Measurements from ENCODE around the gene GNG4.
"Not testable (repeated sequence)": the region's sequence is repeated elsewhere in the genome, so short reads cannot be mapped to it uniquely, and the experiment has no call there.

GNG4 gene

DNA sequence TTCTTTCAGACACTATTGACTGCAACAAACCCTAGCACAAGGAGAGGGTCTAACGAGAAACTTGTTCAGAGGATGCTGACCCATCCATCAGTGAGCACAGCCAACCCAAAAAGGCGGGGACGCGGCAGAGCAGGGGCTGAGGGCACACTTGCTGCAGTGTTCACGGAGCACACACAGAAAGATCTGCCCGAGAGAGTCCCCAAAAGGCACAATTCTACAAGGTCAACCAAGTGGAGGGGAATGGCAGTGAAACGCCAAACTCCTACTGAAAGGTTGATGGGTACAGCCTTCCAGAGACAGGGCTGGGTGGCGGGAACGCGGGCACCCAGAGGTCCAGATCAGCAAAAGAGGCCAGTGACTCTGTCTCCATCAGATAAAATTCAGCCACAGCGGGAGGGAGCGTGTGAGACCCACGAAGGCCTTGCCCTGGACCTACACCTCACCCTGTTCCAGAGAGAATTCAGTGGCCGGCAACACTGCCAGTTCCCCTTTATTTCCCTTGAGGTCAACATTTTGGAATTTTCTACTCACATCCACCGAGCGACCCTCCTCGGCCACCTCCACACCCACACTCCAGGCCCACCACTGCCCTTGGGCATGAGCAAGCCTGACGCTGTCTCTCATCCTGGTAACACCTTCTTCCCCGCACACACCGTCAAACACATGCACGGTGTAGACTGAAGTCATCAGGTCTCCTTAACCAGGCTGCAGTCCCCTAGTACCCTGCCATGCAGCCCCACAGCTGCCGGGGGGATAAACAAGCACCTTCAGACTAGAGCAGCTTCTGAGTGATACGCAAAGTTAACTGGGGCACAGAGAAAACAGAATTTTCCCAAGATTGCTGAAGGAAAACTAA is 5.5 kb downstream of the GNG4 start:
- H3K27me3 ChIP-seq (ENCODE audit: low read depth), result no peaks in the 10 kb centered on the region
- no peaks in the 10 kb centered on the region for H3K9me3 ChIP-seq
- H3K4me3 ChIP-seq, result no peak overlapping the region
- in situ Hi-C loops (cut with MboI; ENCODE audit: low sequenced_read_pairs), result no loop called here
- DNase-seq (ENCODE audit: low spot score in 2 of 2), result no peak
- no peaks in the 10 kb centered on the region for H3K36me3 ChIP-seq (replicated peaks)
- H3K4me1 ChIP-seq, result peaks cover 29% of the 10 kb centered on the region

DNA sequence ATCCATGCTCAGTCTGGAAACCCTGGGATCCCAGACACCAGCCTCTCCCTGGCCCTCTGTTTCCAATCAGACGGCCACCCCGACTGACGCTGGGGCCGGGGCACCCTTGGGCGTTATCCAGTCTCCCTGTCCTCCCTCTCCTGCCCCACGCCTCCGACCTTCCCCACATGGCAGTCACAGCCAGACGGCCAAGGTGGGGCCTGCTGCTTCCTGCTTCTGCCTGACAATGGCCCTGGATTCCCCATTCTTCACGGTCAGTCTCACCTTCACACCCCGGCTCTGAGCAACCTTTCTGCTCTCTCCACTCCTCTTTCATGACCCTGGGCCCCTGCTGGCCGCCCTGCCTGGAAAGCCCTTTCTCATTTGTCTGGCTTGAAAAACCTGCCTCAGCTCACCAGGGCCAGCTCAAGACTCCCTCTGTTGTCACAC is 6.6 kb downstream of the GNG4 start:
- no peaks in the 10 kb centered on the region for H3K27me3 ChIP-seq (ENCODE audit: low read depth)
- DNase-seq (ENCODE audit: low spot score in 2 of 2), result peak in 1 of 2 experiments; percentile 21
- no peaks in the 10 kb centered on the region for H3K9me3 ChIP-seq
- H3K36me3 ChIP-seq (replicated peaks), result no peaks in the 10 kb centered on the region
- H3K4me3 ChIP-seq, result no peak overlapping the region
- peaks cover 25% of the 10 kb centered on the region for H3K4me1 ChIP-seq
- in situ Hi-C loops (cut with MboI; ENCODE audit: low sequenced_read_pairs), result no loop called here

DNA sequence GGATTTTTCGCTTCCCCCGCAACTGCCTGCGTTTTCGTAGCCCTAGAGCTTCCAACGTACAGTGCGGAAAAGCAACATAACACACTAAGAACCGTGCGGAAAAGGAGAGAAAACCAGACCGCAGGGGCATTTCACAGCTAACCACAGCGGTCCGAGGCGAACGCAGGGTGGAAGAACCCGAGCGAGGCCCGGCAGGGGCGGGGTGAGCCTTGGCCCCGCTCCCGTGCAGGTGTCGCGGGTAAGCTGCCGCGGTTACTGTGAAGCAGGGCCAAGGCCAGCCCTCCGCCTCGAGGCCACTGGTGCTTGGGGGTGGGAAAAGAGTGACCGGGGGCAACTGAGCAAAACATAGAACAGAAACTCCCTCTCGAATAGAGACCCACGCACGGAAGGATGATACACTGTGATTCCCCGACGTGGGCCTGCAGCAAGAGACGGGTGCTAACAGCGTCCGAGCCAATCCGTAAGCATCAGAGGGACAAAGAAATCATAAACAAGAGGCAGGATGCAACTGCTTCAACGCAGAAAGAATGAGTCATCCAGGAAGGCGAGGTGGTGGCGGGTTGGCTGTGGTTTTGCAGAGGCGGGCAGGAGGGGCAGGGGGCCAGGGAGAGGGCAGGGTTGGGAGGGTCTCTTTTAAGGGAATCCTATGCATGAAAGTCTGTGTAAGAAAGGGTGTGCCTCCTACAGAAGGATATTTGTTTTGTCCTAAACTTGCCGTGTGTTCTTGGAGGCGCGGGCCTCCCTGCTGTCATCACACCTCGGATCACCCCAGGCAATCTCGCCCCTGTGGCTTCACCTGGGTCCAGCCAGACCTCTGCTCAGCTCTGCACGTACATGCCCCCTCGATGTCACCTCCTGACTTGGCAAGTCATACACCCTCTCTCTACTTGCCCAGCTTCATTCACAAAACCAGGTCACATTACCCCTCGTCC is 7.3 kb downstream of the GNG4 start:
- H3K9me3 ChIP-seq, result no peaks in the 10 kb centered on the region
- H3K4me1 ChIP-seq, result peaks cover 21% of the 10 kb centered on the region
- peak in 1 of 2 experiments; percentile 43 for DNase-seq (ENCODE audit: low spot score in 2 of 2)
- H3K27me3 ChIP-seq (ENCODE audit: low read depth), result no peaks in the 10 kb centered on the region
- in situ Hi-C loops (cut with MboI; ENCODE audit: low sequenced_read_pairs), result no loop called here
- H3K4me3 ChIP-seq, result no peak overlapping the region
- no peaks in the 10 kb centered on the region for H3K36me3 ChIP-seq (replicated peaks)

DNA sequence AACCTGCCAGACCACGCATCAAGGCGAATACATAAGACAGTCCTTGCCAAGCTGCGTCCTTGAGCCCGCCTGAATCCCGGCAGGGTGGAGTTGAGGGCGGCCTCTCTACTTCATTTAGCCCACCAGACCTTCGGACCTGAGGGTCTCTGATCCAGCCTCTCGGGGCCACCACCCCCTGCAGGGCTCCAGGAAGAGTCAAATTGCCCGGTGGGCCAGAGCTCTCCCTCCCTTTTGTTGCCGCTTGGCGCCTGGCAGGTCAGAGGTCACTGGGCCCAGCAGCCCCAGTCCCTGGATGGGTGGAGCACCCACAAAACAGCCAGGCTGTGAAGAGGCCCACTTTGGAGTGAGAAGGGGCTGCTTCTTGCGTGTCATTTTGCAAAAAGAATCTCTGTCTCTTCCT is 9.0 kb downstream of the GNG4 start:
- no peaks in the 10 kb centered on the region for H3K27me3 ChIP-seq (ENCODE audit: low read depth)
- in situ Hi-C loops (cut with MboI; ENCODE audit: low sequenced_read_pairs), result no loop called here
- no peak overlapping the region for H3K4me3 ChIP-seq
- H3K4me1 ChIP-seq, result peaks cover 19% of the 10 kb centered on the region
- no peaks in the 10 kb centered on the region for H3K9me3 ChIP-seq
- no peaks in the 10 kb centered on the region for H3K36me3 ChIP-seq (replicated peaks)
- DNase-seq (ENCODE audit: low spot score in 2 of 2), result no peak

DNA sequence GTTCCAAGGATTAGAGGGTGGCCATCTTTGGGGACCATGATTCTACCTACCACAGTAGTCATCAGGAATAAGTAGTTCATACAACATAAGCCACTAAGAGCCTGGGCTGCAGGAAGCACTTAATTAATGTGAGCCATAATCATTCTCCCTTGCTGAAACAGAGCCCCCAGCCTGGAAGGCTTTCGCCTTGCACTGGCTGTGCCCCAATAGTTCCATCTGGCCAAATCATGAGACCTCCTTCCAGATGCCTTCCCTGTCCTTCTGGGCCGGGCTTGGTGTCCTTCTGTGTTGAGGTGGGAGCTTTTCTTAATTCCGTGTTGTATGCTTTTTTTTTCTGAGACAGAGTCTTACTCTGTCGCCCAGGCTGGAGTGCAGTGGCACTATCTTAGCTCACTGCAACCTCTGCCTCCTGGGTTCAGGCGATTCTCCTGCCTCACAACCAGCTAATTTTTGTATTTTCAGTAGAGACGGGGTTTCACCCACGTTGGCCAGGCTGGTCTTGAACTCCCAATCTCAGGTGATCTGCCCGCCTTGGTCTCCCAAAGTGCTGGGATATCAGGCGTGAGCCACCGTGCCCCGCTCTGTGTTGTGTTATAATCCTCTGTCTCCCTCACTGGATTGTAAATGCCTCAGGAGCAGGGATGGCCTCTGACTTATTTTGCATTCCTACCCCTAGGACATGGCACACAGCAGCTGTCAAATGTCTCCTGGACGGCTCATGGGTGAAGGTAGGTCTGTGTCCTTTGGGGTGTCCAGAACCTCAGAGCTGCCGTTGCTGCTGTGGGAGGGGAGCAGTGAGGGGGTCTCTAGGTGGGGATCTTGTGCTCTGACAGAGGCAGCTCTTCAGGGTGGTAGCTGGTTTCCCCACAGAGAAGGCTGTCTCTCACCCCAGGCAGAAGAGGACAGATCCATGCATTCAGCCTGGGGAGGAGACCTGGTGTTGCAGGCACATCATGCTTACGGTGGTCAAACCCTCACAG is 10.1 kb downstream of the GNG4 start:
- no peak for DNase-seq (ENCODE audit: low spot score in 2 of 2)
- no peaks in the 10 kb centered on the region for H3K27me3 ChIP-seq (ENCODE audit: low read depth)
- H3K36me3 ChIP-seq (replicated peaks), result no peaks in the 10 kb centered on the region
- peaks cover 19% of the 10 kb centered on the region for H3K4me1 ChIP-seq
- in situ Hi-C loops (cut with MboI; ENCODE audit: low sequenced_read_pairs), result no loop called here
- H3K4me3 ChIP-seq, result no peak overlapping the region
- H3K9me3 ChIP-seq, result no peaks in the 10 kb centered on the region

DNA sequence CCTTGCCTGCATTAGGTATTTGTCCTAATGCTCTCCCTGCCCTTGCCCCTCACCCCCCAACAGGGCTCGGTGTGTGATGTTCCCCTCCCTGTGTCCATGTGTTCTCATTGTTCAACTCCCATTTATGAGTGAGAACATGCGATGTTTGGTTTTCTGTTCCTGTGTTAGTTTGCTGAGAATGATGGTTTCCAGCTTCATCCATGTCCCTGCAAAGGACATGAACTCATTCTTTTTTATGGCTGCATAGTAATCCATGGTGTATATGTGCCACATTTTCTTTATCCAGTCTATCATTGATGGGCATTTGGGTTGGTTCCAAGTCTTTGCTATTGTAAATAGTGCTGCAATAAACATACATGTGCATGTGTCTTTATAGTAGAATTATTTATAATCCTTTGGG is 11.0 kb downstream of the GNG4 start:
- H3K27me3 ChIP-seq (ENCODE audit: low read depth); H3K36me3 ChIP-seq (replicated peaks); H3K4me3 ChIP-seq; H3K9me3 ChIP-seq; in situ Hi-C loops (cut with MboI; ENCODE audit: low sequenced_read_pairs); DNase-seq (ENCODE audit: low spot score in 2 of 2): not testable (repeated sequence)
- peaks cover 23% of the 10 kb centered on the region for H3K4me1 ChIP-seq

DNA sequence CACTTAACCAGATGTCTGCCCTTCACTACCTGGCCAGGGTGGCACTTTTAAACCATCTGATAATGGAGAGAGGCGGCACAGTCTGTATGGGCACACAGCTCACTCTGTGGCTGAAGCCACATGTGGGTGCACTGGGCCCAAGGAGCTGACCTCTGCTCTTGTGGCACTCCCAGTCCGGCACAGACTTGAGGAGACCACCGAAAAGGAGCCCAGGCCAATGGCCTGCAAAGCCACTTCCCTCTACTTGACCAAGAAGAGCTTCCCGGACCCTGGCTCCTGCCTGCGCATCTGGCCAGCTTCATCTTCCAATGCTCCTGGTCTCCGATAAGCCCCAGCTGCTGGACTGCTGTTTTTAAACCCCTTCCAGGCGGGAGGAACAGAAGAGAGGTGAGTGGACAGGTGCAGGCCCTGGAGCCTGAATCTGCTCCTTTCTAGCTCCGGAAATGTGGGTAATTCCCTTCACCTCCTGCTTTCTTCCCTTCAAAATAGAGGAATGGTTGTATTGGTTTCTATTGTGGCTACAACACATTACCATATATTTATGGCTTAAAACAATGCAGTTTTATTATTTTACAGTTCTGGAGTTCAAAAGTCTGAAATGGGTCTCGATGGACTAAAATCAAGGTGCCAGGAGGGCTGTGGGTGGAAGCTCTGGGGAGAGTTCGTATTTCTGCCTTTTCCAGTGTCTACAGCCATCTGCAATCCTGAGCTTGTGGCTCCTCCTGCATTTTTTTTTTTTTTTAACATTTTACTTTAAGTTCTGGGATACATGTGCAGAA is 11.6 kb downstream of the GNG4 start:
- DNase-seq (ENCODE audit: low spot score in 2 of 2), result no peak
- peaks cover 24% of the 10 kb centered on the region for H3K4me1 ChIP-seq
- H3K4me3 ChIP-seq, result no peak overlapping the region
- H3K36me3 ChIP-seq (replicated peaks), result no peaks in the 10 kb centered on the region
- H3K27me3 ChIP-seq (ENCODE audit: low read depth), result no peaks in the 10 kb centered on the region
- in situ Hi-C loops (cut with MboI; ENCODE audit: low sequenced_read_pairs), result no loop called here
- H3K9me3 ChIP-seq, result no peaks in the 10 kb centered on the region

DNA sequence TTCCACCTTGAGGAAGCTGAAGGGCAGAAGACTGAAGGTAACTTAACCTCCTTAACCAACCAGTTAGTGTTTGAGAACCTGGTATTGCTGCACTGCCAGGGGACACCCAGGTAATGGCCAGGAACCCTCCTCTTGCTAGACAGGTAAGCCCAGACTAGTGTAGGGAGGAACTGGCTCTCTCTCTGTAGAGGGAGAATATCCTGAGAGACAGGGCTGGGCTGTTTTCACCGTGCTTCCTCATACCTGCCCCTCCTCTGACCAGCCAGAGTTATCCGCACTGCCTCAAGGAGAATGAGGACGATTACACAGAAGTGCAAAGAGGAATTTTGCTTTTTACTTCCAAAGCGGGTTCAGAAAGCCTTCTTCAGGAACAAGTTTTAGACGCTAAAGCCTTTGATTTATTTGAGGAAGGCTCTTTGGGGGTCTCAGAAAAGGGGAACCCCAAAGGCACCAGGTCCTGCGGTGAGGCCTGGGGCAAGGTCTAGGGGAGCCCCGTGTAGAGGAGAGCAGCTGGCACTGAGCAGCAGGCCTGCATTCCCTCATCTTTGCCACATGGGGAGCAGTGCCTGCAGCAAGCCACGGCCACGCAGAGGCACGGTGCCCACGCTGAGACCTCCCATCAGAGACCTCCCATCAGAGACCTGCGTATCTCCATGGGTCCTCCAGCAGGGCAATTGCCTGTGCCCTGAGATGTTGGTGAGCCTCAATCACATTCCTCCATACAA is 13.5 kb downstream of the GNG4 start:
- Histone ChIP-seq H3K4me3 (no peak overlapping the region), H3K9me3 (no peaks in the 10 kb centered on the region), H3K36me3 (replicated peaks) (no peaks in the 10 kb centered on the region), H3K4me1 (peaks cover 25% of the 10 kb centered on the region), H3K27me3 (ENCODE audit: low read depth) (no peaks in the 10 kb centered on the region)
- in situ Hi-C loops (cut with MboI; ENCODE audit: low sequenced_read_pairs), result no loop called here
- no peak for DNase-seq (ENCODE audit: low spot score in 2 of 2)

DNA sequence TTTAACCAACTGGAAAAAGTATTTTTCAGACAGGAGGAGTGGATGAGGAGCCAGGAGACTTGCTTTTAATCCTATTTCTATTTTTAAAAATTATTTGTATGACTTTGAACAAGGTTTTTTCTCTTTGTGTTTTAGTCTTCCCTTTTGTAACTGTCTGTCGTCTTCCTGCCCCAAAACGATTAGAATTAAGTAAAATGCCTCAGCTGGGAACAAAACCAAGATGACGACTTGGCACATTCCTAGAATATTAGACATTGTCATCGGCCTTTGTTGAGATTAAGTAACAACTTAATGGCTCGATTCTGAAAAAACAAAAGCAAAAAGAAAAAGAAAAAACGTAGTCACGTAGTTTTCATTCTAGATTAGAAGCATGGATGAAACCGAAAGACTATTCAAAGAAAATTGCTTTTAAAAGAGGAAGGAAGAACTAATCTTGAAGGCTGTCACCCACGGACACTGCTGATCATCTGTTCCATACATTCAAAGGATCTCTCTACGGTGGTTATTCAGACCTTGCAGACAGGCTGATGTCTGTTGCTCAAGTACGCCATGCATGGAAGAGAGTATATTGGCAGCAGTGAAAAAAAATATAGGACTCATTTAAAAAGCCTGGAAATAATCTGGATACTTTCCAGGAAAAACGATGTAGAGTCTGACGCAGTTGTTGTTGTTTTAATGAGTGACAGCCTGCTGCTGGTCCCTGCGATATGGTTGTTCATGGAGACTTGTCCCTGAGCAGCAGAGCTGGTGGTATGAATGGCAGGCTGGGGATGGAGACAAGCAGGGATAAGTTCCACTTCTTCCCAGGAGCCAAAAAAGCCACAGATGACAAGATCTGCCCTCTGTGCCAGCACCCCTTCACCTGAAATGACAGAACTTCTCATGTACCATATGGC is 16.8 kb downstream of the GNG4 start:
- DNase-seq (ENCODE audit: low spot score in 2 of 2), result peak; percentile 48 to 88
- no peaks in the 10 kb centered on the region for H3K36me3 ChIP-seq (replicated peaks)
- H3K4me3 ChIP-seq, result peak overlapping the region; percentile 3
- H3K4me1 ChIP-seq, result peaks cover 25% of the 10 kb centered on the region
- no peaks in the 10 kb centered on the region for H3K9me3 ChIP-seq
- H3K27me3 ChIP-seq (ENCODE audit: low read depth), result no peaks in the 10 kb centered on the region
- in situ Hi-C loops (cut with MboI; ENCODE audit: low sequenced_read_pairs), result no loop called here

DNA sequence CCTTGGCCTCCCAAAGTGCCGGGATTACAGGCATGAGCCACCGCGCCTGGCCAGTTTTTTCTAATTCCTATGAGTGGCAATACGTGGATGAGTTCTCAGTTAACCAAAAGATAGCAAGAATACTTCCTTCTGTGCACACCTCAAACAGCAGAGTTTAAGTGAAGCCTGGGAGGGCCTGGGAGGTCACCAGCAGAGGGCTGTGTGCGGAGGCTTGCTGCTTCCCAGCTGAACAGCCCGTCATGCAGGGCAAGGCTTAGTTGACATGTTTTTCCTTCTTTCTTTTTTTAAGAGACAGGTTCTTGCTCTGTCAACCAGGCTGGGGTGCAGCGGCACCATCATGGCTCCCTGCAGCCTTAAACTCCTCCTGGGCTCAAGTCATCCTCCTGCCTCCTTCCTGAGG is 17.8 kb downstream of the GNG4 start:
- peak in 1 of 2 experiments; percentile 47 for DNase-seq (ENCODE audit: low spot score in 2 of 2)
- Histone ChIP-seq H3K9me3 (no peaks in the 10 kb centered on the region), H3K36me3 (replicated peaks) (no peaks in the 10 kb centered on the region), H3K4me1 (peaks cover 25% of the 10 kb centered on the region), H3K27me3 (ENCODE audit: low read depth) (no peaks in the 10 kb centered on the region), H3K4me3 (no peak overlapping the region)
- in situ Hi-C loops (cut with MboI; ENCODE audit: low sequenced_read_pairs), result no loop called here

DNA sequence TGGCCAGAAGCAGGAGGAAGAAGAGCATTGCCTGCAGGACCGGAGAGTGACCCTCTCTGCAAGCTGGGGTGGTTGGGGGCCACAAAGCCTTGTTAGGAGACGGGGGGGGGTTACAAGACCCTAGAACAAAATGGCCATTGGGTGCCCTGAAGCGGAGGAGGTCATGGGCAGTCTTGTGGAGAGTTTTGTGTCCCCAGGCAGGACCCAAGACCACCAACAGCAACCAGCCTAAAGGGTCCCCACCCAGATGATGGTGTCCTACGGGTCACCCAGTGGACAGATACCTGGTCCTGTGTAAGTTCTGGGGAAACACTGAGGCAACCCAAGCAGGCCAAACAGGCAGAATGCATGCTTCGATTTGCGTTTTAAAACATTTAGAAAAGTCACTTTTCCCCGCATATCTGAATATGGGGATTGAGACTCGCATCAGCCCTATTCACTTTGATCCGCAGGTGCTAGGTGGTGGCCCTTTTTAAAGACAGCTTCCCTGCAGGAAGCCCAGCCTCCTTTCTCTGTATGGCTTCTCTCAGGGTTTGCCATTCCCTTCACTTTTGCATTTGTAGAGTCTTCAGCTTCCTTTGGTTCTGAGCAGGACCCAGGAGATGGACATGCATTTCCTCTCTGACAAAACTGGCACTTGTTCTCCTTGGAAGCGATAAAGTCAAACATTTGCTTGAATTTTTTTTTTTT is 21.1 kb downstream of the GNG4 start:
- in situ Hi-C loops (cut with MboI; ENCODE audit: low sequenced_read_pairs), result no loop called here
- Histone ChIP-seq H3K9me3 (no peaks in the 10 kb centered on the region), H3K4me1 (peaks cover 27% of the 10 kb centered on the region), H3K36me3 (replicated peaks) (no peaks in the 10 kb centered on the region), H3K27me3 (ENCODE audit: low read depth) (no peaks in the 10 kb centered on the region), H3K4me3 (no peak overlapping the region)
- no peak for DNase-seq (ENCODE audit: low spot score in 2 of 2)
